LHCN-M2 (cell line): ENCODE data around the gene SETD3. TPM values are rescaled to one million over a fixed set of nuclear protein-coding genes. Genes with fewer than 3 reads are reported as not detected.
"Not testable (repeated sequence)": the region's sequence is repeated elsewhere in the genome, so short reads cannot be mapped to it uniquely, and the experiment has no call there.

Source experiments
- DNase-seq: peaks from one replicate; pipeline ENCODE4 v3.0.0-alpha.2; 2012; ENCODE audit warnings: low read depth
- total RNA-seq: library from RNA; depleted of rRNA; stranded (reverse); fragments of >200 nt; gene quantifications from 2 replicates; pipeline ENCODE4 v1.2.3, GENCODE V29; 2014; rRNA removed

SETD3 gene
- total RNA-seq, 1 experiment from 2014 or later: 48.5 TPM

DNA sequence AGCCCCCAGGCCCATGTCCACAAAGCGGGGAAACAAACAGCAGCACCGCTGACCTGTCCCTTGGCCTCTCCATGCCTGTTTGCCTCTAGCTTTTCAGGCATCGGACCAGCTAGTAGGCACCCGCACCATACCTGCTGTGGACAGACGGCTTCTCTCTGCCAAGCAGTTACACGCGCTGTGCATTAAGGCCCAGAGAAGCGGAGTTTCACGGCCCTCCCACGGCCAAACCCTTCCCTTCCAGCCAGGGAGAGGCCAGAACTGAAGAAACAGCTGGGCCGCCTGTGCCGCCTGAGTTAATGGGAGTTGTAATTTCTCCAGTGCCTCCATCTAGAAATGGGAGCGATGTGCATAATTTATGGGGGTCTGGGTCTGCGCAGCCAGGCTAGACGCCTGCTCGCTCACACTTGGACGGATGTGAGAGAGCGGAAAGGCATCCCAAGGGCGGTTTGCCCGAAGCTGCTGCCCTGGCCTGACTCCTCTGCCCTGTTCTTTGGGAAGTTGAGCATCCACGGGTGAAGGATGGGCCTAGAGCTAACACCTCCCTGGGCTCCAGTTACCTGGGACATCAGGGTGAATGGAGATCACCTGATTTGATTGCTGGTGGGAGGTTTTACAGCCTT is 119.0 kb downstream of the SETD3 start:
- DNase-seq: no peak

DNA sequence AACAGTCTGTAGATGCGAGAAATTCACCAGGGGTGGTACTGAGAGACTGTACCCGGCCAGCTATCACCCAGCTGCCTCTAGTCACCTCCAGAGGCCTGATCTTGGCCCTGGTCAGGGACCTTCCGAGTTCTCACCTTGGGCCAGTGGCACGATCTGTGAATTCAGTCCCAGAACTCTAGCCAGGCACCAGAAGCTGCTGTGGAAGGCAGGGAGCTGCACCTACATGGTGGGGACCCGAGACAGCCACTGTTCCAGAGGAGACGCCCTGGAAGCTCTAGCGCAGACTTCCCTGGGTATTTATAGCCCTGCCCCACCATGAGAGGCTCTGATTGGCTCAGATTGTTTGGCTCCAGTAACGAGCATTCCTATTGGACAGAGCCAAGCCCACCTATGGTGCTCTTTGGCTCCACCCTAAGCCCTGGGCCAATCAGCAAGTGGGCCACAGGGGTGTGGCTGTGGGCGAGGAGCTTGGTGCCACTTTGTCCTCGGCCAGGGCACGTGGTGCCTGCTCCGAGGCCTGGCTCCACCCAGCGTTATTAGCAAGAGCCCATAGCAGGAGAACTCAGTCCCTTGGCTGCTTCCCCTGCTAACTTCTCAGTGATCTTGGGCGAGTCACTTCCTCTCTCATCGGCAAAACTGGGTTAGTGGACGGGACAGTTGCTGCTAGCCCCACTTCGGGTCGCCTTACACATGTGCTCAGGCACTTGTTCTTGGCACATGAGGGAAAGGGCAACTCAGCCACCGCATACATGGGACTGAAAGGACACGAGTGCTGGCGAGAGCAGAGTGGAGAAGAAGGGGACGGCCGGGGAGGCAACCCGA is 119.7 kb downstream of the SETD3 start:
- no peak for DNase-seq

DNA sequence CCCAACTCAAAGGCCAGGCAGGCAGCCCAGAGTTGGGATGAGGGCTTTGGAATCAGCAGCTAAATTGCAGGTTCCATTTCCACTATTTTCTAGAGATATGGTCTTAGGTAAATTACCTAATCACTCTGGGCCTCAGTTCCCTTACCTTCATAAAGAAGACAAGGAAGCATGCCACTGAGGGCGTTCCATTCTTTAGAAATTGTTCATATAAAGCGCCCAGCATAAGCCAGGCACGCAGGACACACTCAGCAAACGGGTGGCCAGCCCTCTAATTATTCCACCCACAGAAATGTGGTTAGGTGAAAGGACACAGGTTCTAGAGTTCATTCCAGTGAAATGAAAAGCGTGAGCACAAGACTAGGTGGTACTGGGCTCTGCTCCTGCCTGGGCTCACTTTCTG is 120.8 kb downstream of the SETD3 start:
- no peak for DNase-seq

GRCh38 chr14:99357916-99358390 is 122.7 kb downstream of the SETD3 start:
- no peak for DNase-seq

- no peak for DNase-seq
Observed at GRCh38 chr14:99357151-99357915, 123.3 kb downstream of the SETD3 start.

DNA sequence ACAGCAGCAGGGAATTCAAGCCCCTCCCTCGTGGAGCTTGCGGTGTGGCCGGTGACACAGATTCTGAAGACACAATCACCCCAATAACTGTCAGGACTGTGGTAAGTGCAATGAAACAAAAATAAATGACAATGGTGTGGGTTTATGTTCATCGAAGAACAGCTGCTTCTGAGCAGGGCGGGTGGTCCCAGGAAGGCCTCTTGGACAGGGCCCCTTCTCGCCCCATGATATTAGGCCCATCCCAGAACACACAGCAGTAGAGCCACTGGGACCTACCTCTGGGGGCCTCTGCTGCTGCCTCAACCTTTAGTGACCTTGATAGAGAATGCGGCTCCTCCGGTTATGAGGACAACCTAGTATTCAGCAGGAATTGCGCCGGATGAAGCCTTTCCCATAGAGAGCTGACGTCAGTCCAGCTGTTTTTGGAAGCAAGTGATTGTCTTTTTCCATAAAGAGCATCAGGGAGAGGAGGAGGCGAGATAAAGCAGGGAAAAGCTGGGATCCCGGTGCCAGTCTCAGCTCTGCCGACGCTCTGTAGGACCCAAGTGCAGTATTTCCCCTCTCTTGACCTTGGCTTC is 124.5 kb downstream of the SETD3 start:
- DNase-seq: no peak

- no peak for DNase-seq
Observed at GRCh38 chr14:99354166-99354875, 126.3 kb downstream of the SETD3 start.

DNA sequence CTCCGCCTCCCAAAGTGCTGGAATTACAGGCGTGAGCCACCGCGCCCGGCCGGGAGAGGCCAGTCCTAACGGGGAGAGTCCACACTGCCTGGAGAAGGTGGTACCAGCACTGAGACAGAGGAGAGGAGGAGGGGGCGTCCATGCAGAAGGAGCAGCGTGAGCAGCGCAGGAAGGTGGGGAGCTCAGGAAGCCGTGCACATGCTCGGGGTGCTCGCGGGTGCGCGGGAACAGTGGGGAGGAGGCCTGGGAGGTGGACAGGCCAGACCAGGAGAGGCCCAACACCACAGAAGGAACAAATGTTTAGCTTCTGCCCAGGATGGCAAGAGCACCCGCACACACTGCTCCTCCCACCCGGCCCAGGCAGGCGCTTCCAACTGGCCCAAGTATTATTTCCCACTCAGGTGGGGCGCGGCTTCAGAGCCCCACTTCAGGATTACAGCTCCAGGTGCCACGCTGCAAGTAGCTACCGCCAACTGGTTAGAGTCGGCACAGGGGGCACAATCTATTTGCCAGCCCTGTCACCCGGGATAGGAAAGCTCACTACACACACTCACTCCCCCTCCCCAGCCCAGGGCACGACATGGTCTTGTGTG is 127.9 kb downstream of the SETD3 start:
- no peak for DNase-seq

GRCh38 chr14:99351166-99352007 is 129.3 kb downstream of the SETD3 start:
- no peak for DNase-seq

DNA sequence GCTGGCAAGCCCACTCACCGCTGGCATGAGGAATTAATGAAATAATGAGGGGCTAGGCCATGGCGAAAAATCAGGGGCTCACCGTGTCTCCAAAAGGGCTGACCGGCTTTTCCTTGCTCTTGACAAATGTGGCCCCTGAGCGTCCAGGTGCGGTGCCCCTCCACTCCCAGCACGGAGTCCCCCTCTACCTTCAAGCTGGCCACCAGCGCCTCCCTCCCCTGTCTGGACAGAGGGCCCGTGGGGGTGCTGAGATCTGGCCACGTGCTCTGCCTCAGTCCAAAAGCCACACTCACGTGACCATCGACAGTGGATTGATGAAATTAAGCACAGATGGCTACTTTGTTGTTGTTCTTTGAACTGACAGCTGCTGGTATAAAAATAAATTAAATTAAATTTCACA is 129.9 kb downstream of the SETD3 start:
- peak; percentile 21 for DNase-seq

GRCh38 chr14:99349721-99350495 is 130.8 kb downstream of the SETD3 start:
- DNase-seq: no peak

DNA sequence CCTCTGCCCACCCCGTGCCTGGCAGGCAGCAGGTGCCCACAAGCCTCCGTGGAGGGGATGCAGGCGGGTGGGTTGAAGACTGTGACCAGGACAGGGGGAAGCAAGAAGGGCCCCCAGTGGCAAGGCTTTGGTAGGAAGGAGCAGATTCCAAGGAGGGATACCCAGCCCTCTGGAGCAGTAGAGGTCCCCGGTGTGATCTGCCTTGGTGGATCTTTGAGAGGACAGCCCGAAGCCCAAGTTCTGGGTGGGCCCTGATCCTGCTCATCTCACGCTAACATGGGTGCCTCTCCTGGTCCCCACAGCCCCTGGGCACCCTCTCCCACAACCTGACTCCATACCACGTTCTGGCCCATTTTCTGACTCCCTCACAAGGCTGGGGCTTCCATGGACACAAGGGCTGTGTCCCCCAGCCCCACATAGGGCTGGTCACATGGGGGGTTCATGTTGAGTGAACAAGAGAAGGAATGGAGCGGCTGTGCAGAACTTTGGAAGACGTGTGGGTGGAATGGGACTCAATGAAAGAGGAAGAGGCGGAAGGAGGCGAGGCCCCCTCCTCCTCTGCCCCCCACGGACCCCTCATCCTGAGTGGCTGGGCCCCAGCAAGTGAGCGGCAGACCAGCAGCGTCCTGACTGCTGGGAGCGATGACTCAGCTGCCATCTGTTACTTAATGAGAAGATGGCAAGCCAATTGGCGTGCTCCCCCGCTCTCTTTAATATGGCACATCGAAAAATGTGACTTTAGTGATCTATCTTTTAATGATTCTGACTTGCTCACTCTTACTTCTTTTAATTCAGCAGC is 131.6 kb downstream of the SETD3 start:
- DNase-seq: peak; percentile 15

DNA sequence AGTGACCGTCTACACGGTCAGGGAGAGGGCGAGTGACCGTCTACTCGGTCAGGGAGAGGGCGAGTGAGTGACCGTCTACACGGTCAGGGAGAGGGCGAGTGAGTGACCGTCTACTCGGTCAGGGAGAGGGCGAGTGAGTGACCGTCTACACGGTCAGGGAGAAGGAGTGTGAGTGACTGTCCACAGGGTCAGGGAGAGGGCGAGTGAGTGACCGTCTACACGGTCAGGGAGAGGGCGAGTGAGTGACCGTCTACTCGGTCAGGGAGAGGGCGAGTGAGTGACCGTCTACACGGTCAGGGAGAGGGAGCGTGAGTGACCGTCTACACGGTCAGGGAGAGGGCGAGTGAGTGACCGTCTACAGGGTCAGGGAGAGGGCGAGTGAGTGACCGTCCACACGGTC is 132.4 kb downstream of the SETD3 start:
- DNase-seq: not testable (repeated sequence)

Other genes starting within 250 kb of the SETD3 start
- not detected in 2 replicates for gene BCL11B, start 208.7 kb downstream of the SETD3 start, total RNA-seq
- gene CCNK, start 550 bp upstream of the SETD3 start, total RNA-seq: 9.4 and 19.8 TPM in 2 replicates
- 1.9 and 2.4 TPM in 2 replicates for gene CCDC85C, start 123.3 kb upstream of the SETD3 start, total RNA-seq
- gene HHIPL1, start 164.3 kb upstream of the SETD3 start, total RNA-seq: 0.45 and 0.92 TPM in 2 replicates
- gene CYP46A1, start 203.4 kb upstream of the SETD3 start, total RNA-seq: 0.38 and 0.40 TPM in 2 replicates